MG63 (cell line): ENCODE measurements around the gene RETREG1. TPM values are rescaled to one million over a fixed set of nuclear protein-coding genes. Genes with fewer than 3 reads are reported as not detected.

Experiments
- DNase-seq: peaks from one replicate; pipeline ENCODE4 v3.0.0-alpha.2; 2020
- H3K27me3 ChIP-seq: fragments of 250-450 bp; sonication (Bioruptor Pico); 2 replicates; pipeline ENCODE4 v1.5.1; 2020; ENCODE audit warnings: mild to moderate bottlenecking, moderate library complexity
- H3K36me3 ChIP-seq: fragments of 250-450 bp; sonication (Bioruptor Pico); 2 replicates; pipeline ENCODE4 v1.5.1; 2020; ENCODE audit warnings: mild to moderate bottlenecking, moderate library complexity
- H3K4me3 ChIP-seq: fragments of 250-450 bp; sonication (Bioruptor Pico); 2 replicates; pipeline ENCODE4 v1.5.1; 2020; ENCODE audit warnings: mild to moderate bottlenecking, moderate library complexity
- H3K9me3 ChIP-seq: fragments of 250-450 bp; sonication (Bioruptor Pico); 2 replicates; pipeline ENCODE4 v1.5.1; 2020; ENCODE audit warnings: mild to moderate bottlenecking, moderate library complexity
- total RNA-seq: library from RNA; depleted of rRNA; stranded (reverse); fragments of >200 nt; shearing (Covaris generic); gene quantifications from 2 replicates; pipeline ENCODE4 v1.2.3, GENCODE V29; 2014; ENCODE audit warnings: low replicate concordance

RETREG1 gene
- total RNA-seq, 1 experiment from 2014 or later: 0.16 TPM

GRCh38 chr5:16595881-16596580, 20.8 kb downstream of the RETREG1 start:
- H3K36me3 ChIP-seq: no peaks in the 10 kb centered on the region
- H3K4me3 ChIP-seq: no peak overlapping the region
- no peaks in the 10 kb centered on the region for H3K9me3 ChIP-seq
- no peaks in the 10 kb centered on the region for H3K27me3 ChIP-seq
- no peak for DNase-seq

- H3K27me3 ChIP-seq: no peaks in the 10 kb centered on the region
- no peaks in the 10 kb centered on the region for H3K9me3 ChIP-seq
- no peak overlapping the region for H3K4me3 ChIP-seq
- DNase-seq: no peak
- H3K36me3 ChIP-seq: no peaks in the 10 kb centered on the region
Measured at GRCh38 chr5:16593628-16594027, 23.2 kb downstream of the RETREG1 start.

GRCh38 chr5:16593013-16593412, 23.8 kb downstream of the RETREG1 start:
- peak; percentile 47 for DNase-seq
- H3K4me3 ChIP-seq: no peak overlapping the region
- H3K27me3 ChIP-seq: no peaks in the 10 kb centered on the region
- H3K36me3 ChIP-seq: no peaks in the 10 kb centered on the region
- H3K9me3 ChIP-seq: no peaks in the 10 kb centered on the region

GRCh38 chr5:16592255-16592654, 24.5 kb downstream of the RETREG1 start:
- no peaks in the 10 kb centered on the region for H3K27me3 ChIP-seq
- no peaks in the 10 kb centered on the region for H3K9me3 ChIP-seq
- no peaks in the 10 kb centered on the region for H3K36me3 ChIP-seq
- no peak for DNase-seq
- no peak overlapping the region for H3K4me3 ChIP-seq

GRCh38 chr5:16590685-16591084, 26.1 kb downstream of the RETREG1 start:
- H3K27me3 ChIP-seq: no peaks in the 10 kb centered on the region
- no peaks in the 10 kb centered on the region for H3K36me3 ChIP-seq
- H3K4me3 ChIP-seq: no peak overlapping the region
- no peaks in the 10 kb centered on the region for H3K9me3 ChIP-seq
- no peak for DNase-seq

GRCh38 chr5:16589658-16590057, 27.1 kb downstream of the RETREG1 start:
- Histone ChIP-seq H3K9me3 (no peaks in the 10 kb centered on the region), H3K36me3 (no peaks in the 10 kb centered on the region), H3K27me3 (no peaks in the 10 kb centered on the region), H3K4me3 (no peak overlapping the region)
- no peak for DNase-seq

- no peak for DNase-seq
- Histone ChIP-seq H3K4me3 (no peak overlapping the region), H3K9me3 (no peaks in the 10 kb centered on the region), H3K27me3 (no peaks in the 10 kb centered on the region), H3K36me3 (no peaks in the 10 kb centered on the region)
Measured at GRCh38 chr5:16588434-16589214, 28.2 kb downstream of the RETREG1 start.

GRCh38 chr5:16586556-16586955, 30.2 kb downstream of the RETREG1 start:
- no peak overlapping the region for H3K4me3 ChIP-seq
- H3K27me3 ChIP-seq: no peaks in the 10 kb centered on the region
- no peaks in the 10 kb centered on the region for H3K9me3 ChIP-seq
- no peaks in the 10 kb centered on the region for H3K36me3 ChIP-seq
- DNase-seq: no peak

GRCh38 chr5:16585041-16585667, 31.6 kb downstream of the RETREG1 start:
- no peaks in the 10 kb centered on the region for H3K27me3 ChIP-seq
- H3K4me3 ChIP-seq: no peak overlapping the region
- DNase-seq: no peak
- H3K36me3 ChIP-seq: no peaks in the 10 kb centered on the region
- H3K9me3 ChIP-seq: no peaks in the 10 kb centered on the region

GRCh38 chr5:16582081-16582480, 34.7 kb downstream of the RETREG1 start:
- Histone ChIP-seq H3K27me3 (no peaks in the 10 kb centered on the region), H3K4me3 (no peak overlapping the region), H3K9me3 (no peaks in the 10 kb centered on the region), H3K36me3 (no peaks in the 10 kb centered on the region)
- no peak for DNase-seq

GRCh38 chr5:16580382-16580781, 36.4 kb downstream of the RETREG1 start:
- H3K36me3 ChIP-seq: no peaks in the 10 kb centered on the region
- no peaks in the 10 kb centered on the region for H3K9me3 ChIP-seq
- no peaks in the 10 kb centered on the region for H3K27me3 ChIP-seq
- DNase-seq: no peak
- H3K4me3 ChIP-seq: no peak overlapping the region

GRCh38 chr5:16579142-16579847, 37.5 kb downstream of the RETREG1 start:
- DNase-seq: no peak
- Histone ChIP-seq H3K4me3 (no peak overlapping the region), H3K9me3 (no peaks in the 10 kb centered on the region), H3K27me3 (no peaks in the 10 kb centered on the region), H3K36me3 (no peaks in the 10 kb centered on the region)

- H3K36me3 ChIP-seq: no peaks in the 10 kb centered on the region
- no peaks in the 10 kb centered on the region for H3K27me3 ChIP-seq
- no peak overlapping the region for H3K4me3 ChIP-seq
- no peaks in the 10 kb centered on the region for H3K9me3 ChIP-seq
- no peak for DNase-seq
Measured at GRCh38 chr5:16578474-16578883, 38.3 kb downstream of the RETREG1 start.

GRCh38 chr5:16577677-16578076, 39.1 kb downstream of the RETREG1 start:
- H3K27me3 ChIP-seq: no peaks in the 10 kb centered on the region
- no peak for DNase-seq

GRCh38 chr5:16574789-16575721, 41.7 kb downstream of the RETREG1 start:
- H3K27me3 ChIP-seq: no peaks in the 10 kb centered on the region
- DNase-seq: peak; percentile 90
- no peaks in the 10 kb centered on the region for H3K9me3 ChIP-seq
- no peaks in the 10 kb centered on the region for H3K36me3 ChIP-seq
- no peak overlapping the region for H3K4me3 ChIP-seq

More at GRCh38 chr5:16577677-16578076, 39.1 kb downstream of the RETREG1 start:
- H3K9me3 ChIP-seq: no peaks in the 10 kb centered on the region
- H3K4me3 ChIP-seq: no peak overlapping the region
- no peaks in the 10 kb centered on the region for H3K36me3 ChIP-seq

- Histone ChIP-seq H3K27me3 (no peaks in the 10 kb centered on the region), H3K36me3 (no peaks in the 10 kb centered on the region), H3K4me3 (no peak overlapping the region), H3K9me3 (no peaks in the 10 kb centered on the region)
- no peak for DNase-seq
Measured at GRCh38 chr5:16573401-16573800, 43.4 kb downstream of the RETREG1 start.
